Activated CD4-positive, alpha-beta T cell treated with anti-CD3 and anti-CD28 coated beads, Interleukin-10, Interleukin-2, amounts not matched to agents 100 ng/mL and 50 ng/mL, durations not matched to agents 16 hours and 8 hours (primary cell): ENCODE measurements around the gene ITGB5.

ENCODE experiments used
- DNase-seq: peaks from one replicate; pipeline ENCODE4 v3.0.0-alpha.2; 2020

The ITGB5 gene, protein sequence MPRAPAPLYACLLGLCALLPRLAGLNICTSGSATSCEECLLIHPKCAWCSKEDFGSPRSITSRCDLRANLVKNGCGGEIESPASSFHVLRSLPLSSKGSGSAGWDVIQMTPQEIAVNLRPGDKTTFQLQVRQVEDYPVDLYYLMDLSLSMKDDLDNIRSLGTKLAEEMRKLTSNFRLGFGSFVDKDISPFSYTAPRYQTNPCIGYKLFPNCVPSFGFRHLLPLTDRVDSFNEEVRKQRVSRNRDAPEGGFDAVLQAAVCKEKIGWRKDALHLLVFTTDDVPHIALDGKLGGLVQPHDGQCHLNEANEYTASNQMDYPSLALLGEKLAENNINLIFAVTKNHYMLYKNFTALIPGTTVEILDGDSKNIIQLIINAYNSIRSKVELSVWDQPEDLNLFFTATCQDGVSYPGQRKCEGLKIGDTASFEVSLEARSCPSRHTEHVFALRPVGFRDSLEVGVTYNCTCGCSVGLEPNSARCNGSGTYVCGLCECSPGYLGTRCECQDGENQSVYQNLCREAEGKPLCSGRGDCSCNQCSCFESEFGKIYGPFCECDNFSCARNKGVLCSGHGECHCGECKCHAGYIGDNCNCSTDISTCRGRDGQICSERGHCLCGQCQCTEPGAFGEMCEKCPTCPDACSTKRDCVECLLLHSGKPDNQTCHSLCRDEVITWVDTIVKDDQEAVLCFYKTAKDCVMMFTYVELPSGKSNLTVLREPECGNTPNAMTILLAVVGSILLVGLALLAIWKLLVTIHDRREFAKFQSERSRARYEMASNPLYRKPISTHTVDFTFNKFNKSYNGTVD

GRCh38 chr3:124887177-124887931 is at the start of gene ITGB5:
Gene ITGB5 (minus strand): TSS chr3:124887365. CDS start chr3:124887000, 365 bp downstream.
- peak; percentile 14 for DNase-seq

DNA sequence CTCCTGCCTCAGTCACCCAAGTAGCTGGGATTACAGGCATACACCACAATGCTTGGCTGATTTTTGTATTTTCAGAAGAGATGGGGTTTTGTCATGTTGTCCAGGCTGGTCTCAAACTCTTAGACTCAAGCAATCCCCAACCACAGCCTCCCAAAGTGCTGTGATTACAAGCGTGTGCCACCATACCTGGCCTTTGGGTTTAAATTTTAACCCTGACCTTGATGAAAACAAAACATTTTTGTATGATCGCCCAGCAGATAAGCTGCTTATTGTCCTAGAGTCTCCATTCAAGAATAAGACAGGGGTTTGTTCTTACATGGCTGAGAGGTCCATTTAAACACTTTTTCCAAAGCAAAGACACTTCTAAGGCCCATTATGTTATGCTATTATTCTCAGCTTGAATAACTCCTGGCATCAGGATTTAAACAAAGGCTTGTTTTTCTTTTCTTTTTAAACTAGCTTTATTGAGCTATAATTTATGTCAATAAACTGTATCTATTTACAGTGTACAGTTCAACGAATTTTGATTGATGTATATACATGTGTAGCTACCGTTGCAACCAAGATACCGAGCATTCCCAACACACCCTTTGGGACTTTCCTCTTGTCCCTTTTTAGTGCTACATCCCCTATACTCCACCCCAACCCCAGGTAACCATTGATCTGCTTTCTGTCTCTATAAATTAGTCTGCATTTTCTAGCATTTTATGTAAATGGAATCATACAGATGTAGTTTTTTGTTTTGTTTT is 48.8 kb upstream of the ITGB5 start:
- DNase-seq = no peak

DNA sequence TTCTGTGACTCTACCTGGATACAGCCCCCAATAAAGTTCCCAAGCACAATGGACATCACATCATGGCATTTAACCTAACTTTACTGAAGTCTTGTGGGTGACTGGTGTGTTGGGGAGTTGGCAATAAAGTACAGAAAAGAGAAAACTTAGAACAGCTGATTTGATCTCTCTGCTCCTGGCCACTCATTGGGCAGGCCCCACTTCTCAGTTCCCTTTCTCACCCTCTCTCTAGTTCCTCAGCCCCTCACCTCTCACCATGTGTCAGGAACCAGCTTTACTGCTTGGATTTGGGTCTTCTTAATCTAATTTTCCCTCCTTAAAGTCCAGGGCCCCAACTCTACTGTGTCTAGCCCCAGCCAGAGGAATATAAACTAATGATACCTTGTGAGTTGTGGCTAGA is 48.1 kb upstream of the ITGB5 start:
- no peak for DNase-seq

DNA sequence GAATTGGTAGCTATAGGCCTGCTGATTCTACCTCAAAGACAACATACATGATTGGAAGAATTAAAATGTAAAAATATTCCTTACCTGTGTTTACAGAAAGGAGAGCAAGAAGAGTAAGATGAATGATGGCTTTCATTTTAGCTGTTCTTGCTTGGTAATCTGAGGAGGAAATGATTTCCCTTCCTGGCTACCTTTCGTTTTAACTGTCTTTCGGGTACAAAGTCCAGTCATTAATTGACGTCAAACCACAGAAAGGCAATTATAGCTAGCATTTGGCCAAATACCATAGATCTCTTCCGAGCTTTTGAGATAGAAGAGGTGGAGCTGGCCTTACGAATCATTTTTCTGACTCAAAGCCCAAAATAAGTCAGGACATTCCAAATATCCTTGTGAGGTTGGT is 47.4 kb upstream of the ITGB5 start, which contains the start of gene MUC13:
Gene MUC13, minus strand, starts transcription at position 175 of the 400 bp plus-strand sequence. Its CDS starts 39 bp downstream, at position 136.
- no peak for DNase-seq

- DNase-seq = peak; percentile 59
Observed at GRCh38 chr3:124928333-124929202, 41.4 kb upstream of the ITGB5 start.

- no peak for DNase-seq
Observed at GRCh38 chr3:124927574-124928045, 40.4 kb upstream of the ITGB5 start.

- no peak for DNase-seq
Observed at GRCh38 chr3:124926426-124927101, 39.4 kb upstream of the ITGB5 start.

DNA sequence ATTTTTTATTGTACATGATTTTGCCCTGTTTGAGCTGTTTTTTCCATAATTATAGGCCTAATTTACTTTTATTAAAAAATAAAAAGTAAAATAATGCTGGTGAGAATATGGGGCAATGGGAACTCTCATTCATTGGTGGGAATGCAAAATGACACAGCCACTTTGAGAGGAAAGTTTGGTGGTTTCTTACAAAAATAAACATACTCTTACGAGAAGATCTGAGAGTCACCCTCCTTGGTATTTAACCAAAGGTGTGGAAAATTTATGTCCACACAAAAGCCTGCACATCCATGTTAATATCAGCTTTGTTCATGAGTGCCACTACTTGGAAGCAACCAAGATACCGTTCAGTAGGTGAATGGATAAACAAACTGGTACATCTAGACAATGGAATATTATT is 37.6 kb upstream of the ITGB5 start:
- no peak for DNase-seq

DNA sequence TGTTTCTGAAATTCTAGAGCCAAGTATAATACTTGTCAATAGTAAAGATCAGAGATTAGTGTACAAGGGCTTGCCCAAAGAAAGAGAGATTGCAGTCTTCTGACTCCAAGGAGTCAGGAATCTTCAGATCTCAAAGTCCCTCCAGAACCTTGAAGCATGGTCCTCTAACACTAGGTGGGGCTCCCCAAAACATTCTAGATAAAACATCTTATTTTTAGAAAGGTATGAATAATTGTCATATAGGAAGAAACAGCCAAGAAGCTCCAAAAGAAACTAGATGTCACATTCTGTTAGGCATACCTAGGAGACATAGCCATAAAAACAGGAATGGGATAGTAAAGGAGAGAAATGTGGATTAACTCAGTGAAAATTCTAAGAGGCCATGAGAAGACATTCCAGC is 36.7 kb upstream of the ITGB5 start:
- DNase-seq = no peak

DNA sequence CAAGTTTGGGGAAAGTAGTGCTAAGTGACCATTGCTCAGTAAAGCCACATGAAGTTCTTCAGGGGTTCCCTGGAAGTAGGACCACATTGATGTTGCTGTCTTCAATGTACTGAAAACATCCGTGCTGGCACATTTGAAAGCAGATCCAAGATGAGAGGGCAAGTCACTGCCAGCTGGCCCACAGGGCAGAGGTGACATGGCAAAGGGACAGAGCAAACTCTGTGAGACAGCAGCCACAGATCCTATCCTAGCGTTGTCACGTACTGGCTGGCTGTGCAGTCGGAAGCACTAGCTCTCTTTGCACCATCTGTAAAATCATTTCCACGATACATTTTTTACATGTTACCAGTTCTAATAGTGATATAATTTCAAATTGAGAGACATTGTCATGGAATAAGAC is 33.6 kb upstream of the ITGB5 start:
- DNase-seq = no peak

DNA sequence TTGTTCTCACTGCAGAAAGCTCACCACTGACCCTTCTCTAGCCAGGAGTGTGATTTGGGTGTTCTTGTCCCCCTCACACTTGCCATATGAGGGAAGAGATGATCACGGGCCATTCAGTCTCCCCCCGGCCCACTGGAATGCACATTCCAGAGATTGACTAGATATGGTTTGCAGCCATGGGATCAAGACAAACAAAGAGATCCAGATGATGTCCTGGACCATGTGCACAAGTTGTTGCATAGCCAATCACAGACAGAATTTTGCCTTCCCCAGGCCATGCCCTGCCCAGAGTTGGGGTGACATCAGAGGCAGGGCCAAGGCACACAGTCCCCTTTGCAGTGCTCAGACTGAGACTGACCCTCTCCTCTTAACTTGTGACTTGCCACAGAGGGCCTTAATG is 32.6 kb upstream of the ITGB5 start:
- no peak for DNase-seq

GRCh38 chr3:124918524-124918923 is 31.4 kb upstream of the ITGB5 start:
- DNase-seq = no peak

- DNase-seq = no peak
Observed at GRCh38 chr3:124916837-124917409, 29.8 kb upstream of the ITGB5 start.

- DNase-seq = no peak
Observed at GRCh38 chr3:124915254-124915653, 28.1 kb upstream of the ITGB5 start.

DNA sequence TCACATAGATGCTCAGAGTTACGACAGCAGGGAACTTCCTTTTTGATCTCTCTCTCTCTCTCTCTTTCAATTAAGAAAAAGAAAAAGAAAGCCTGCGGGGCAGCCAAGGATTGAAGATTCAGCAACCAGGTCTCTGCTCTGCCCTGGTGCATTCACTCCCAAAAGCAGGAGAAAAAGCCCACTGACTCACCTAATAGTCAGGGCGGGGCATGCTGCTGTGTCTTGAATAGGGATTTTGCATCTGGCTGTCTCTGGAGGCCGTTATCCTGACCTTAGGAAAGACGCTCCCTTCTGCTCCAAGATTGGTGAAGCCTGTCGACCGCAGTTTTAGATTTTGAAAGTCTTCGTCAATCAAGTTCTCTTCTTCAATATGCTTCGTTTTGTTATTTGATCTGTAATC is 20.8 kb upstream of the ITGB5 start:
- no peak for DNase-seq

DNA sequence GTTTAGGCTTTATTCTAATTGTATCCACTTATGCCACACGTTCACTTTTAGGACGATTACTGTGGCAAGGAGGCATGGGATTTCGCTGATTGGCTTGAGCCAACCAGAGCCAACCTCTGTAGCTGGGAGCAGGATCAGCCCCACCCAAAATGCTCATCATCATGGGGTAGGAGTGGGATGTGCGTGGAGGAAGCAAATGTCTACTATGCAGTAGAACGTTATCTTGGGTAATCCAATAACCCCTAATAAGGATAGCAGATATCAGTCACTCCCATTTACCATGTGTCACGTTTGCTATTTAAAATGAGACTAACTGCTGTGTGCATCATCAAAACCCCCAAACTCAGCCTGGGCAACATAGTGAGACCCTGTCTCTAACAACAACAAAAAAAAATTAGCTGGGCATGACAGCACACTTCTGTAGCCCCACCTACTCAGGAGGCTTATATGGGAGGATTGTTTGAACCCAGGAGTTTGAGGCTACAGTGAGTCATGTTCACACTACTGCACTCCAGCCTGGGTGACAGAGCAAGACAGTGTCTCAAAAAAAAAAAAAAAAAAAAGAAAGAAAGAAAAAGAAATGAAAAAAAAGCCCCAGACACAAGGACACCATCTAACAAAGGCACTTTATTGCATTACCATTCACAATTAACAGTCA is 17.8 kb upstream of the ITGB5 start:
- no peak for DNase-seq

DNA sequence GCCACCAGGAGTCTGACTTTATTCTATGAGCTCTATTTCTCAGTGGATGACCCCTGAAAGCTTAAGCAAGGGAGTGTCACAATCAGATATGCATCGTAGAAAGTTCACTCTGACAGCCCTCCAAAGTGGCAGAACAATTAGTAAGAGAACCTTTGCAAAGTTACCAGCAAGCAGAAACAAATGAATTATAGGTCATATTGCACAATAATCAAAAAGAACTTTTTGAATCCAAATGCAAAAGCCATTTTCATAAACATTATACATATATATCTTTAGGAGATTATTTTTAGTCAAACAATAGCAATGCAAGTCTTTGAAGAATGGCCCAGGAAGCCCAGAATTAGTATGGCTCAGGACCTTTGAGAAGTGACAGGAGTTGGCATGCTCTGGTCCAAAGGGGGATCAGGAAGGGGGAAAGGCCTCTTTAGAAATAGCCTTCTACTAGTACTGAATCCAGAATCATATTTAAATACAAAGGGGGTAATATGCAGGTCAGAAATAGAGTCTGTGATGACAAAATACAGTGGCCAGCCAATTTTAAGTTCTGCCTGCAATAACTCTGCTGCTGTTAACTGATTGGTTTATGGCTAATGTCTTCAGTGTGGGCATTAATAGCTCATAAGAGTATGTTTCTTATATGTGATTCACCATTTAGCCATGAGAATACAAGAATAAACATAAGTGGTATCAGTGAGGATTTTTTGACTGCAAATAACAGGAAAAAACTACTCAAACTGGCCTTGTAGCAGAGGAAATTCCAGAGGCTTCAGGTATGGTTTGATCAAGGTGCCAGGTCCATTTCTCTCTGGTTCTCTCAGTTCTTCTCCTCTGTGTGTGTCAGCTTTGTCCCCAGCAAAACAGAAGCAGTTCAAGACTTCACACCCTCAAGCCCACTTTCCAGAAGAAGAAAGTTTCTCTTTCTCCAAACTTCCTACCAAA is 17.0 kb upstream of the ITGB5 start:
- no peak for DNase-seq

GRCh38 chr3:124896824-124897526 is 9.8 kb upstream of the ITGB5 start:
- no peak for DNase-seq
